CD4-positive, alpha-beta T cell treated with Interleukin-12 subunit alpha and Interleukin-12 subunit beta, for 1 hour (primary cell): Measurements from ENCODE around the gene ZNF365.
"Not testable (repeated sequence)": the region's sequence is repeated elsewhere in the genome, so short reads cannot be mapped to it uniquely, and the experiment has no call there.

ENCODE experiments used
- DNase-seq: peaks from one replicate; pipeline ENCODE4 v3.0.0-alpha.2; 2020

ZNF365 gene

DNA sequence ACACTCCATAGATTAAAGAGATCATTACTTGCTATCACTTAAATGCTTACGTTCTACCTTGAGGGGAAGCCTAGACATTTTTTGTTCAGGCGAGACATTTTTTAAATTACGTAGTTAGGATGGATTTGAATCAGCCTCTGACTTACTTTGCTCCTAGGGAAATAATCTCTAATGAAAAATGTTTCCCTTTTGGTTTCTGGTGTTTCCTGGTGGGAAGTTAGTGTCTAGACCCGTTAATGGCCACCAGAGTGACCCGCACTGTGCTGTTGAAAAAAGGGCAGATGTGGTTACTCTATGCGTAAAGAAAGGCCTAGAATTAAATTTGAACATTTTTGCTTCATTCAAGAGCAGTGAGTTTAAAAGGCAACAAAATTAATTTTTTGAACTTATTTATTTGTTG lies 3.8 kb downstream of the ZNF365 start:
- no peak for DNase-seq

DNA sequence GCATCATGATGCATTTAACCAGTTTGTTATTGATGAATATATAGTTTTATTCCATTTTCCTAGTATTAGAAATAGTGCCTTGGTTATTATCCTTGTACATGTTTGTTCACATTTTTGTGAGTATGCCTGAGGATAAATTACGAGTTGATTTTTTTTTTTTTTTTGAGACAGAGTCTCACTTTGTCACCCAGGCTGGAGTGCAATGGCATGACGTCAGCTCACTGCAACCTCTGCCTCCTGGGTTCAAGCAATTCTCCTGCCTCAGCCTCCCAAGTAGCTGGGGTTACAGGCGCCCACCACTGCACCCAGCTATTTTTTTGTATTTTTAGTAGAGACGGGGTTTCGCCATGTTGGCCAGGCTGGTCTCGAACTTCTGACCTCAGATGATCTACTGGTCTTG lies 4.7 kb downstream of the ZNF365 start:
- DNase-seq, result not testable (repeated sequence)

GRCh38 chr10:62379394-62379793 lies 5.2 kb downstream of the ZNF365 start:
- DNase-seq, result no peak

GRCh38 chr10:62380016-62380415 lies 5.8 kb downstream of the ZNF365 start:
- DNase-seq, result no peak

DNA sequence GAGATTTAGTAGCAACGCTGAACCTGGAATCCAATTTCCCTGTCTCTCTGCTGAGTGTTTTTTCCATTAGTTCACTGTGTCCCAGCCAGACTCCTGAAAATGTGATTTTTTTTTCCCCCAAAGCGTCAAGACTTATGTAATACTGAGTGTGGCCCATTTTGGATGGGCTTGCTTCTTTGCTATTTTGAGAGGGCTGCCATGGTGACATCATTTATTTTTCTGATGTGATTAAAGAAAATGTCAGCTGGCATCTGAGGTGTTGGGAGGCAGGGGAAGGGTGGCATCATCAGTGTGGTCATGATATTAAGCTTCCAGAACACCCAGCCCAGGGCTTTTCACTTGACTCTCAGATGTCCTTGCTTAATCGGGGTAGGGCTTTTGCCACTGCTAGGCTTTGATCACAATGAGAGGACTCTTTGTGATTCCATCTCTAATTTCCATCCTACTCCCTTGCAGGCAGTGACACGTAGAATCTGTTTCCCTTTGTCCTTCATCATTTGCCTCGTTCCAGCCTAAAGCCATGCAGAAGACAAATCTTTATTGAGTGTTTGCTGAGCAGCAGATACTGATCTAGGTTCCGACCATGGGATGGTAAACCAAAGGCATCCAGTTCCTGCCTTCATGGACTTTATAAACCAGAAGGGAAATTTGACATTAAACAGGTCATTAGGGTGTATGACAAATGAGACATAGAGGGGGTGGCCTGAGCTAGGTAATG lies 7.4 kb downstream of the ZNF365 start:
- DNase-seq, result no peak

DNA sequence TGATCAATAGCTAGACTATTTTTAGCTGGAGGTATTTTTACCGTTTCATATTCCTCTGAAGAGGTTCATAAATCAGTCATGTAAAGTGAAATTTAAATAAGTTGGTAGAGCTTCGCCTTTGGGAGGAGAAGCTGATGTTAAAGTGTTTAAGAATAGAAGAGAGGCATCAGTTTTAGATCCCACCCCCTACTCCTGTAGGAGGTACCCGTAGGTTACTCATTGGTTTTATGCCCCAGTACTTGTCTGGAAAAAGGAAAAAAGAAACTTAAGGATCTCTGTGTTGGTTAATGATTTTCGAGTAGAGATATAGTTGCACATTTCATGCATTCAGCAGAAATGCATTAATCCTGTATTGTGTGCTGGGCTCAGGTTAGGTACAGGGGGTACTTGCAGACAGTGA lies 8.7 kb downstream of the ZNF365 start:
- no peak for DNase-seq

GRCh38 chr10:62384057-62384446 lies 9.9 kb downstream of the ZNF365 start:
- peak; percentile 84 for DNase-seq

DNA sequence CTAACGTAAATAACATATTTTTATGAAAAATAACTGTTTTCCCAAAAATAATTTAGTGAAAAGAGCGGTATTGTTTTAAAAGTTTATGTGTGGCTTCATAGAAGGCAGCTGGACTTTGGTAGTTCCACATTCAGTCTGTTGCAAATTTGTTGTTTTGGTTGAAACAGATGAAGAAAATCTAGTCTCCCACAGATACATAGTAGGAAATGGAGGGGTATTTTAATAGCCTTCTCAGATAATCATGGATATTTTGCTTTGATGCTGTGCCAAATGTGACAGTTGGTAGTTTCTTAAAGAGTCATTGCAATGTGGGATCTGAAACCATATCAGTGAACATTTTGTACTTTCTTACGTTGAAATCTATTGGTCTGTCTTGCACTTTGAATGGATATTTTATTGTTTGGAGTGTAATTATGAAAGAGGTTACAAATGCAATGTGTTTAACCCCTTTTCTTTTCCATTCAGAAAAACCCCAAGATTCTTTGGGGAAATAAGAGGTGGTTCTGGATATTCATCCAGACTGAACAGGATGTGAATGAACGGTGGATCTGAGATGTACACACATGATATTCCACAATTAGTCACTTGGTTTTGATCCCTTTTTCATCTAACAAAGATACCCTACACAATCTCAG lies 10.4 kb downstream of the ZNF365 start:
- no peak for DNase-seq

- DNase-seq, result no peak
These were observed 12.5 kb downstream of the ZNF365 start for GRCh38 chr10:62386356-62387320.

GRCh38 chr10:62388328-62388727 lies 14.2 kb downstream of the ZNF365 start:
- DNase-seq, result no peak

GRCh38 chr10:62390497-62391176 lies 16.5 kb downstream of the ZNF365 start:
- DNase-seq, result no peak

- DNase-seq, result no peak
These were observed 19.1 kb downstream of the ZNF365 start for GRCh38 chr10:62393237-62393636.

DNA sequence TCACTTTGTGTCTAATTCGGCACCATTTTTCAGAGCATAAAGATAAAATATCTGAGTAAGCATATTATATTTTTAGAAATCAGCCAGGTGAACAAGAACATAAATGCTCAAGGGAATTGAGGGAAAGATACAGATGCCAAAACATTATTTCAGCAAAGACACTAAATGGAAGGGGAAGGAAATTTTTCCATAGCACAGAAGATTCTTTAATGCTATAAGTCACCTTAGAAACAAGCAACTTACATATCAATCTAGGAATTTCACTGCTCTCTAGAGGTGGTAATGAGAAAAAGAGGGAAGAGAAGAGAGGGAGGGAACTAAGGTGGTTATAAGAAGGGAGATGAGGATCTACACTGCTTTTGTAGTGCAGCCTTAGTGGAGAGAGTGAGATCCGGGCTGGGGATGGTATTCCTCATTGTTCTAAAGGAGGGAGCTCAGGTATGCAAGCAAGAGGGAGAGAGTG lies 20.4 kb downstream of the ZNF365 start:
- no peak for DNase-seq

DNA sequence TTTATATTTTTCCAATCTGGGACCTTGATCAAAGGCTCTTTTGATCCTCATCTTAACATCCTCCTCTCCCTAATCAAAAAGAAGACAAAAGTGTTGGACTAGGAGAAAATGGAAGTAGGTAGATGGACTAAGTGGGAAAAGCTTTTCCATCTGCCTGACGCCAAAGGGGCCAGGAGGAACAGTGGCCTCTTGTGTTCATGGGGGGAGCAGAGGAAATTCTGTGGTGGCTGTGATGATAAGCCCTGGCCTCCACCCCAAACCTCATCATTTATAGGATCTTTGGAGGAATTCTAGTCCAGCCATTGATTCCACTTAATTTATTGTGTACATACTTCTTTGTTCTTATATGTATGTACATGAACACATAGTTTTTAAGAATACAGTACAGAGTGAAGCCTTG lies 21.7 kb downstream of the ZNF365 start:
- no peak for DNase-seq

DNA sequence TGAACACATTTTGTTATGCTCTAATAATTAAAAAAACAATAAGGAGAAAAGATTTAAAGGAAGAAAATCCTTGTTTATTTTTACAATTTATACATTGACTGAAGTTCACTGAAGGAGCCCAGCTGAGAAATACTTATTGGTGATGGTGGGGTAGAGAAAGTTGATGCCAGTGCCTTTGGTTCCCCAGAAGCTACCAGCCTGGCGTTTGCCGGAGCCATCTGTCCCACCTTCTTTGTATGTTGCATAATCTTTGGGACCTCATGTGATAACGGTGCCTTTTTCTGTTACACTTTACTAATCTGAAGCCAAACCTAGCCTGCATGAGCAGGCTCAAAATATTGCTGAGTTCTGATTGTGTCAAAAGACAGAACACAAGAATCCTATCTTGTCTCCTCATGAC lies 22.7 kb downstream of the ZNF365 start:
- no peak for DNase-seq

DNA sequence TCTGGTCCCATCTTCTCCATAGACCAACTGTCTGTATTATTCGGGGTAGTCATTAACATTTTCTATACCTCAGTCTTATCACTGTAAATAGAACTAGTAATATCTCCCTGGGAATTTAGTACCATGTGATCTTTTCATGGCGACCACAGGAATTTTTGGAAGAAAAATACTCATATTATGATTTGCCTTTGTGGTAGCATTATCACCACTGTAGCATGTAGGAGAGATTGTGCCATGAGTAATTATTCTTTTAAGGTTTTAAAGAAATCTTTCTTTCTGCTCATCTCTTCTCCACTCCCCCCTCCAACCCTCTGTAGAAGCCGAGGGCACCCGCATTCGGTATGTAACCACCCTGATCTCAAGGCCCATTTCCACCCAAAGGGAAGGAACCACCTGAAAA lies 25.0 kb downstream of the ZNF365 start:
- DNase-seq, result no peak

- DNase-seq, result no peak
These were observed 28.3 kb downstream of the ZNF365 start for GRCh38 chr10:62402508-62402907.

GRCh38 chr10:62410528-62410927 lies 36.4 kb downstream of the ZNF365 start:
- not testable (repeated sequence) for DNase-seq

GRCh38 chr10:62410934-62411333 lies 36.8 kb downstream of the ZNF365 start:
- DNase-seq, result not testable (repeated sequence)

GRCh38 chr10:62413048-62413447 lies 38.9 kb downstream of the ZNF365 start:
- no peak for DNase-seq

DNA sequence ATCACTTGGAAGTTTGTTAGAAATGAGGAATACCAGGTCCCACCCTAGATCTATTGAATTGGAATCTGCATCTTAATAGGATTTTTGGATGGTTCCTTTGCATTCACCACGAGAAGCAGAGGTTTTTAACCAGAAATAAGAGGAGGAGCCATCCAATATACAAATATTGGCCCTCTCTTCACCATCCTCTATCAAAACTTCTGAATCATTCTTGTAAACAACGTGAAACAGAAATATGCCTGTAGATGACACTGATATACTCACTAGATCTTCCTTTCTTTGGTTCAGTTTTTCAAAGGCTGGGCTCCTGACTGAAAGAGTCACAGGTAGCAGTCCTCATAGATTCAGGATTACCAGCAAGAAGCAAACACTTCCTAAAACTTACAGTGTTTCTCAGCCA lies 39.5 kb downstream of the ZNF365 start:
- no peak for DNase-seq

DNA sequence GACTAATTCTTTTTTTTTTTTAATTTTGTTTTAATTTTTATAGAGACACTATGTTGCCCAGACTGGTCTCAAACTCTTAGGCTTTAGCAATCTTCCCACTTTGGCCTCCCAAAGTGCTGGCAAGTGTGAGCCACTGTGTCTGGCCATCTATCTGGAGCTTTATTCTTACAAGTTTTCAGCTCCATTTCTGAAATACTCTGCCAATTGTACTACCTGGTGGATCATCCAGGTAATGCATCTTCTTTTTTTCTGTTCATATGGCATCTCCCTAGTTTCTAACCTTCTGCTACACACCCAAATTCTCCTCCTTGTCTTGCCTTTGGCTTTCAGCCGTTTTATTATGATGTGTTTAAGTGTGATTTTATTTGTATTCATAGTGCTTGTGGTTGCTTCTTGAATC lies 40.2 kb downstream of the ZNF365 start:
- no peak for DNase-seq

DNA sequence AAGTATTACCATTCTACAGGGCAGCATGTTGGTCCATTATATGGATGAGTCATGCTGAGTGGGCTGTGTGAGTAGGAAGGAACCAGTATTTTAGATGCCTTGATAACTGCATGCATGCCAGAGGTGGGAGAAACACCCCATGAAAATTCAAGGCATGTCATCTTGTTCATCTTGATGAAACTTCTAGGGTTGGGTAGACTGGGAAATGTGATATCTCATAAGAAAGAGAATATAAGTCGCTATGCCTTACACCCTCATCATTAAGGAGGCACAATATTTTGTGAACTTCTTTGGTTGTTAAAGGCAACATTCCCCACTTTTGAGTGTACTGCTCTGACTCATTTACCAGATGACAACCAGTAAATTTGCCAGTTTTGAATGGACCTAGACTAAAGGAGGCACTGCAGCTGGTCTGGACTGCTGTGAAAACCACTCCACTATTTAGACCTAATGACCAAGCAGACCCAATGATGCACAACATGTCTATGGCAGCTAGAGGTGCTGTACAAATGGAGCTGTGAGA lies 48.0 kb downstream of the ZNF365 start:
- no peak for DNase-seq
